Measurements from ENCODE around the gene NEU2.
"Not testable (repeated sequence)": the region's sequence is repeated elsewhere in the genome, so short reads cannot be mapped to it uniquely, and the experiment has no call there.

The NEU2 gene

GRCh38 chr2:233010569-233011267 is 21.8 kb upstream of the NEU2 start:
- no peak for DNase-seq (ENCODE audit: low read depth, low spot score)

- DNase-seq (ENCODE audit: low read depth, low spot score), result no peak
Observed at GRCh38 chr2:233011268-233011650, 21.2 kb upstream of the NEU2 start.

- no peak for DNase-seq (ENCODE audit: low read depth, low spot score)
Observed at GRCh38 chr2:233011702-233012131, 20.8 kb upstream of the NEU2 start.

- no peak for DNase-seq (ENCODE audit: low read depth, low spot score)
Observed at GRCh38 chr2:233012301-233012971, 20.0 kb upstream of the NEU2 start.

- DNase-seq (ENCODE audit: low read depth, low spot score), result no peak
Observed at GRCh38 chr2:233013027-233013461, 19.4 kb upstream of the NEU2 start, which contains the start of gene NGEF. NGEF (minus strand) TSS chr2:233013256; CDS start chr2:232974890, 38,366 bp downstream.

GRCh38 chr2:233013650-233014049 is 18.8 kb upstream of the NEU2 start:
- no peak for DNase-seq (ENCODE audit: low read depth, low spot score)

GRCh38 chr2:233015019-233015645 is 17.3 kb upstream of the NEU2 start:
- DNase-seq (ENCODE audit: low read depth, low spot score), result no peak

GRCh38 chr2:233017947-233018346 is 14.5 kb upstream of the NEU2 start:
- DNase-seq (ENCODE audit: low read depth, low spot score), result no peak

GRCh38 chr2:233019610-233020009 is 12.9 kb upstream of the NEU2 start:
- not testable (repeated sequence) for DNase-seq (ENCODE audit: low read depth, low spot score)

- no peak for DNase-seq (ENCODE audit: low read depth, low spot score)
Observed at GRCh38 chr2:233020454-233020853, 12.0 kb upstream of the NEU2 start.

GRCh38 chr2:233021771-233022170 is 10.7 kb upstream of the NEU2 start:
- peak; percentile 26 for DNase-seq (ENCODE audit: low read depth, low spot score)

- DNase-seq (ENCODE audit: low read depth, low spot score), result no peak
Observed at GRCh38 chr2:233022561-233022960, 9.9 kb upstream of the NEU2 start.

- no peak for DNase-seq (ENCODE audit: low read depth, low spot score)
Observed at GRCh38 chr2:233023007-233023760, 9.3 kb upstream of the NEU2 start.

GRCh38 chr2:233023761-233024410 is 8.6 kb upstream of the NEU2 start:
- DNase-seq (ENCODE audit: low read depth, low spot score), result no peak

- DNase-seq (ENCODE audit: low read depth, low spot score), result peak; percentile 53
Observed at GRCh38 chr2:233025706-233026105, 6.8 kb upstream of the NEU2 start.

GRCh38 chr2:233026198-233026813 is 6.2 kb upstream of the NEU2 start:
- DNase-seq (ENCODE audit: low read depth, low spot score), result peak; percentile 91

- DNase-seq (ENCODE audit: low read depth, low spot score), result no peak
Observed at GRCh38 chr2:233029321-233029720, 3.2 kb upstream of the NEU2 start.

GRCh38 chr2:233031556-233032500 is 644 bp upstream of the NEU2 start:
- no peak for DNase-seq (ENCODE audit: low read depth, low spot score)

- DNase-seq (ENCODE audit: low read depth, low spot score), result peak; percentile 20
Observed at GRCh38 chr2:233033672-233034071, 1.2 kb downstream of the NEU2 start.

Measured in astrocyte of the hippocampus (primary cell).